ENCODE data around the gene KRT9. TPM values are rescaled to one million over a fixed set of nuclear protein-coding genes. Genes with fewer than 3 reads are reported as not detected.

KRT9 gene
- total and polyA plus RNA-seq, 2 donors (not counting 3 experiments of a cell fraction or from before 2014, with no cell fraction given), result not detected

- intact Hi-C loops (cut with micrococcal nuclease), result no loop called here
- FAIRE-seq (no peak), DNase-seq (ENCODE audit: low read depth, low spot score) (no peak)
- Histone ChIP-seq H2AFZ (ENCODE audit: low read depth, low read length) (no peak overlapping the region), H3K36me3 (ENCODE audit: control insufficient read depth in 2 of 2, extremely low read depth in 1 of 2, insufficient read depth in 2 of 2, low read length in 2 of 2) (no peaks in the 10 kb centered on the region), H3K4me2 (ENCODE audit: insufficient read depth, low read length) (no peak overlapping the region), H3K9ac (replicated peaks; ENCODE audit: extremely low read depth, insufficient read depth, low read length) (no peak overlapping the region), H3K4me1 (ENCODE audit: control insufficient read depth, extremely low read depth, insufficient read depth, low read length) (no peaks in the 10 kb centered on the region), H3K27me3 (ENCODE audit: control insufficient read depth in 2 of 2, insufficient read depth in 2 of 2, low read length in 2 of 2) (peaks cover 7 to 11% of the 10 kb centered on the region in 2 experiments), H3K9me3 (replicated peaks; ENCODE audit: control insufficient read depth, insufficient read depth, low read length) (no peaks in the 10 kb centered on the region), H3K79me2 (ENCODE audit: control insufficient read depth, insufficient read depth, low read length) (no peaks in the 10 kb centered on the region), H3K4me3 (replicated peaks in 1 of 3; ENCODE audit: insufficient read depth in 1 of 3, low read depth in 1 of 3, low read length in 3 of 3) (no peak overlapping the region), H4K20me1 (replicated peaks; ENCODE audit: control insufficient read depth, extremely low read depth, insufficient read depth, low read length) (no peaks in the 10 kb centered on the region), H3K9me1 (replicated peaks; ENCODE audit: control insufficient read depth, extremely low read depth, insufficient read depth, low read length) (no peaks in the 10 kb centered on the region), H3K27ac (ENCODE audit: insufficient read depth, low read depth, low read length) (no peak overlapping the region)
- dilution Hi-C loops (cut with MboI; ENCODE audit: extremely low pct_ligation_motif_present, low sequenced_read_pairs), result no loop called here
- ChIA-PET CTCF (interaction anchor here (0.7 to 1.8 kb wide), 5 partner anchors 11 to 53 kb away, joined by 3 to 7 read pairs (median 4); no protein-coding TSS in a partner anchor), POLR2A (no interaction called here)
- no TSS peak for BruUV-seq (replicated peaks)
- TF ChIP-seq POLR2A (IDR thresholded peaks at IDR 0.05; ENCODE audit: low read depth, low read length), result no peak
- TF ChIP-seq FOS (IDR thresholded peaks at IDR 0.05; ENCODE audit: borderline replicate concordance, insufficient read depth, low read length), result no peak
Observed at GRCh38 chr17:41602524-41602923, 30.7 kb upstream of the KRT9 start.

GRCh38 chr17:41600318-41600717 lies 28.5 kb upstream of the KRT9 start:
- no peak for FAIRE-seq
- dilution Hi-C loops (cut with MboI; ENCODE audit: extremely low pct_ligation_motif_present, low sequenced_read_pairs), result no loop called here
- no peak overlapping the region for H3K27ac ChIP-seq (ENCODE audit: insufficient read depth, low read depth, low read length)
- H3K4me1 ChIP-seq (ENCODE audit: control insufficient read depth, extremely low read depth, insufficient read depth, low read length), result no peaks in the 10 kb centered on the region
- no peak overlapping the region for H3K9ac ChIP-seq (replicated peaks; ENCODE audit: extremely low read depth, insufficient read depth, low read length)
- intact Hi-C loops (cut with micrococcal nuclease), result no loop called here
- H3K9me3 ChIP-seq (replicated peaks; ENCODE audit: control insufficient read depth, insufficient read depth, low read length), result no peaks in the 10 kb centered on the region
- ChIA-PET CTCF (interaction anchor here (1.1 to 1.7 kb wide), 2 partner anchors 21 to 51 kb away, joined by 3 to 5 read pairs; no protein-coding TSS in a partner anchor), POLR2A (no interaction called here)
- H3K9me1 ChIP-seq (replicated peaks; ENCODE audit: control insufficient read depth, extremely low read depth, insufficient read depth, low read length), result no peaks in the 10 kb centered on the region
- H3K79me2 ChIP-seq (ENCODE audit: control insufficient read depth, insufficient read depth, low read length), result no peaks in the 10 kb centered on the region
- TF ChIP-seq POLR2A (IDR thresholded peaks at IDR 0.05; ENCODE audit: low read depth, low read length) (no peak), FOS (IDR thresholded peaks at IDR 0.05; ENCODE audit: borderline replicate concordance, insufficient read depth, low read length) (no peak), MAX (IDR thresholded peaks at IDR 0.05; ENCODE audit: insufficient read depth, insufficient read length) (no peak), EZH2 (IDR thresholded peaks at IDR 0.05; ENCODE audit: borderline replicate concordance, low read depth, low read length, severe bottlenecking) (no peak), MYC (IDR thresholded peaks at IDR 0.05; ENCODE audit: low read depth, low read length) (no peak), JUN (IDR thresholded peaks at IDR 0.05; ENCODE audit: borderline replicate concordance, insufficient read depth, insufficient read length, low read depth) (no peak), GATA2 (IDR thresholded peaks at IDR 0.05; ENCODE audit: insufficient read depth, insufficient read length, low read depth, low read length) (no peak), POLR2AphosphoS5 (IDR thresholded peaks at IDR 0.05; ENCODE audit: insufficient read depth, low read depth, low read length) (no peak), CTCF (IDR thresholded peaks at IDR 0.05; ENCODE audit: extremely low read depth in 1 of 2, insufficient read depth in 1 of 2, low read depth in 1 of 2, low read length in 2 of 2) (no peak)
- H3K36me3 ChIP-seq (ENCODE audit: control insufficient read depth in 2 of 2, extremely low read depth in 1 of 2, insufficient read depth in 2 of 2, low read length in 2 of 2), result no peaks in the 10 kb centered on the region
- H4K20me1 ChIP-seq (replicated peaks; ENCODE audit: control insufficient read depth, extremely low read depth, insufficient read depth, low read length), result no peaks in the 10 kb centered on the region
- H3K4me3 ChIP-seq (replicated peaks in 1 of 3; ENCODE audit: insufficient read depth in 1 of 3, low read depth in 1 of 3, low read length in 3 of 3), result no peak overlapping the region
- BruUV-seq (replicated peaks), result no TSS peak
- DNase-seq (ENCODE audit: low read depth, low spot score), result no peak
- H3K27me3 ChIP-seq (ENCODE audit: control insufficient read depth in 2 of 2, insufficient read depth in 2 of 2, low read length in 2 of 2), result peaks cover 7 to 11% of the 10 kb centered on the region in 2 experiments
- H3K4me2 ChIP-seq (ENCODE audit: insufficient read depth, low read length), result no peak overlapping the region
- H2AFZ ChIP-seq (ENCODE audit: low read depth, low read length), result no peak overlapping the region

Data from endothelial cell of umbilical vein (primary cell).